GM23338 (cell line): ENCODE results near the gene MPEG1. TPM values are rescaled to one million over a fixed set of nuclear protein-coding genes. Genes with fewer than 3 reads are reported as not detected.

Experiments used
- ATAC-seq: fragments of 200-7000 bp; cut with Tn5 transposase; 3 replicates; pipeline ENCODE4 v1.9.1; 2020
- DNase-seq: peaks from one replicate; pipeline ENCODE4 v3.0.0-alpha.2; 2015; ENCODE audit warnings: low spot score
- H2AFZ ChIP-seq: fragments of 200-600 bp; sonication (generic); 2 replicates; pipeline ENCODE4 v1.8.0; 2016; ENCODE audit warnings: antibody characterized with exemption, mild to moderate bottlenecking, moderate library complexity
- H3F3A ChIP-seq: fragments of 200-600 bp; sonication (generic); replicated peaks from 2 replicates; pipeline ENCODE4 v1.8.0; 2017; ENCODE audit warnings: antibody characterized with exemption, mixed run types, low read depth
- H3K27ac ChIP-seq: fragments of 200-600 bp; sonication (generic); 2 replicates; pipeline ENCODE4 v1.6.1; 2016; ENCODE audit warnings: low read depth
- H3K27me3 ChIP-seq: fragments of 200-600 bp; sonication (generic); 2 replicates; pipeline ENCODE4 v1.8.0; 2016; ENCODE audit warnings: mild to moderate bottlenecking, mixed run types, moderate library complexity; ENCODE audit not compliant: insufficient read depth
- H3K36me3 ChIP-seq: fragments of 200-600 bp; sonication (generic); 2 replicates; pipeline ENCODE4 v1.8.0; 2016; ENCODE audit warnings: mild to moderate bottlenecking; ENCODE audit not compliant: insufficient read depth
- H3K4me1 ChIP-seq: fragments of 200-600 bp; sonication (generic); 2 replicates; pipeline ENCODE4 v1.8.0; 2016; ENCODE audit warnings: mild to moderate bottlenecking, moderate library complexity; ENCODE audit not compliant: insufficient read depth
- H3K4me2 ChIP-seq: fragments of 200-600 bp; sonication (generic); 2 replicates; pipeline ENCODE4 v1.7.1; 2017; ENCODE audit warnings: mixed run types
- H3K4me3 ChIP-seq: fragments of 200-600 bp; sonication (generic); 2 replicates; pipeline ENCODE4 v1.6.1; 2016; ENCODE audit warnings: mixed run types
- H3K79me2 ChIP-seq: fragments of 200-600 bp; sonication (generic); replicated peaks from 2 replicates; pipeline ENCODE4 v1.8.0; 2017; ENCODE audit warnings: mild to moderate bottlenecking; ENCODE audit not compliant: insufficient read depth
- H3K9me2 ChIP-seq: fragments of 200-600 bp; sonication (generic); 2 replicates; pipeline ENCODE4 v1.8.0; 2017; ENCODE audit not compliant: insufficient read depth
- H4K20me1 ChIP-seq: fragments of 200-600 bp; sonication (generic); replicated peaks from 2 replicates; pipeline ENCODE4 v1.8.0; 2017; ENCODE audit warnings: mild to moderate bottlenecking; ENCODE audit not compliant: insufficient read depth
- H3K27ac Mint-ChIP-seq: 2 replicates; pipeline ENCODE4 v1.8.0; 2020; ENCODE audit warnings: inconsistent platforms, mild to moderate bottlenecking, moderate library complexity, mixed read lengths
- H3K27me3 Mint-ChIP-seq: 3 replicates; pipeline ENCODE4 v1.8.0; 2022; ENCODE audit warnings: low read depth, mild to moderate bottlenecking, moderate library complexity, mixed read lengths, inconsistent platforms; ENCODE audit not compliant: insufficient read depth, poor library complexity
- H3K36me3 Mint-ChIP-seq: 3 replicates; pipeline ENCODE4 v1.8.0; 2021; ENCODE audit warnings: low read depth, mild to moderate bottlenecking, inconsistent platforms, moderate library complexity, mixed read lengths
- H3K4me1 Mint-ChIP-seq: 3 replicates; pipeline ENCODE4 v1.8.0; 2020; ENCODE audit warnings: mild to moderate bottlenecking, inconsistent platforms, mixed read lengths
- H3K4me3 Mint-ChIP-seq: 3 replicates; pipeline ENCODE4 v1.8.0; 2021; ENCODE audit warnings: moderate library complexity, mild to moderate bottlenecking, inconsistent platforms, mixed read lengths
- H3K9me3 Mint-ChIP-seq: 3 replicates; pipeline ENCODE4 v1.8.0; 2020; ENCODE audit warnings: moderate library complexity, mild to moderate bottlenecking, inconsistent platforms, mixed read lengths
- EZH2 ChIP-seq: fragments of 200-600 bp; sonication (generic); IDR thresholded peaks from one replicate; pipeline ENCODE4 v1.8.0; 2017; ENCODE audit warnings: antibody characterized with exemption, mild to moderate bottlenecking, low read depth; ENCODE audit not compliant: unreplicated experiment
- EZH2phosphoT487 ChIP-seq: fragments of 200-600 bp; sonication (generic); IDR thresholded peaks from one replicate; pipeline ENCODE4 v1.8.1; 2018; ENCODE audit warnings: antibody characterized with exemption; ENCODE audit not compliant: unreplicated experiment
- JUNB ChIP-seq: IDR thresholded peaks from one replicate; pipeline ENCODE4 v1.6.1; 2016; ENCODE audit warnings: antibody characterized with exemption; ENCODE audit not compliant: unreplicated experiment
- NANOG ChIP-seq: IDR thresholded peaks from 2 replicates; pipeline ENCODE4 v1.6.1; 2016; ENCODE audit warnings: antibody characterized with exemption, borderline replicate concordance
- STAT1 ChIP-seq: IDR thresholded peaks from one replicate; pipeline ENCODE4 v1.6.1; 2016; ENCODE audit warnings: antibody characterized with exemption; ENCODE audit not compliant: unreplicated experiment
- ZNF331 ChIP-seq: fragments of 250-450 bp; sonication (Bioruptor Pico); IDR thresholded peaks from 2 replicates; pipeline ENCODE4 v1.5.0; 2020; ENCODE audit warnings: low read depth, mild to moderate bottlenecking, moderate library complexity
- polyA plus RNA-seq: library from polyadenylated mRNA; unstranded; fragments of >200 nt; fragmentation: Nextera tagmentation; extraction: Ambion mirVana; gene quantifications from 2 replicates; pipeline ENCODE4 v1.2.1, GENCODE V29; 2016
- total RNA-seq: library from RNA; depleted of rRNA; stranded (reverse); fragments of >200 nt; shearing (Covaris generic); gene quantifications from 2 replicates; pipeline ENCODE4 v1.2.3, GENCODE V29; 2014
- TF ChIP-seq, protein P1 (sequence below): IDR thresholded peaks from one replicate; pipeline ENCODE4 v1.6.1; 2018; ENCODE audit warnings: antibody characterized with exemption; ENCODE audit not compliant: unreplicated experiment
- TF ChIP-seq, protein P2 (sequence below): IDR thresholded peaks from 2 replicates; pipeline ENCODE4 v1.6.1; 2016; ENCODE audit warnings: antibody characterized with exemption
- TF ChIP-seq, protein P3 (sequence below): fragments of 250-450 bp; sonication (Bioruptor Pico); IDR thresholded peaks from 2 replicates; pipeline ENCODE4 v1.5.0; 2020; ENCODE audit warnings: mild to moderate bottlenecking, moderate library complexity

Gene MPEG1
- total and polyA plus RNA-seq, 2 experiments from 2014 or later, result not detected

DNA sequence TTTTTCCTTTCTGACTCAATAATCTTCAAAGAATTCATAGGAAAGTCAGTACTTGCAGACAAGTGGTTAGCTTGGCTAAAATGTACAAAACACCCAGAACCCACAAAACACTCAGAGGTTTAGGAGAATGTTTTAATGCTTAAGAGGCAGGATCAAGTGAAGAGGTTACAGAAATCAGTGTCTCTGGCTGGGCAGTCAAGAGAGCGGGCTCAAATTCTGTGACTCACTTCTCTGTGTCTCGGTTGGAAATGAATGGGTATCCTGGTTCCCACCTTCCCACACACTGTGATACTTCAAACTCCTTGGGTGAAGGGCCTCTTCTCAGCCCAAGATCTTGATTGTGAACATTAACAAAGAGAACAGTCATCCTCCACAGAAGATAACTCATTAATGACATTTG is 3.8 kb downstream of the MPEG1 start:
- no peak overlapping the region for H3K27ac Mint-ChIP-seq

More for the DNA sequence above, 3.8 kb downstream of the MPEG1 start:
- H3K4me1 Mint-ChIP-seq, result peaks cover 6% of the 10 kb centered on the region; the same call in 2 of the 3 replicates
- DNase-seq (no peak), ATAC-seq (no peak)
- Histone ChIP-seq H3K4me3 (no peak overlapping the region), H3K4me1 (peaks cover 4% of the 10 kb centered on the region; the same call in 1 of the 2 replicates), H3K4me2 (no peak overlapping the region), H3K79me2 (no peaks in the 10 kb centered on the region), H3K9me2 (peaks cover 3% of the 10 kb centered on the region; the same call in 1 of the 2 replicates), H3K27me3 (no peaks in the 10 kb centered on the region), H2AFZ (no peak overlapping the region), H3F3A (no peaks in the 10 kb centered on the region), H3K36me3 (no peaks in the 10 kb centered on the region), H3K27ac (no peak overlapping the region), H4K20me1 (no peaks in the 10 kb centered on the region; the same call in 1 of the 2 replicates)
- H3K27me3 Mint-ChIP-seq, result peaks cover 13% of the 10 kb centered on the region
- no peaks in the 10 kb centered on the region; the same call in 1 of the 3 replicates for H3K9me3 Mint-ChIP-seq
- no peak overlapping the region for H3K4me3 Mint-ChIP-seq
- TF ChIP-seq, protein P1, sequence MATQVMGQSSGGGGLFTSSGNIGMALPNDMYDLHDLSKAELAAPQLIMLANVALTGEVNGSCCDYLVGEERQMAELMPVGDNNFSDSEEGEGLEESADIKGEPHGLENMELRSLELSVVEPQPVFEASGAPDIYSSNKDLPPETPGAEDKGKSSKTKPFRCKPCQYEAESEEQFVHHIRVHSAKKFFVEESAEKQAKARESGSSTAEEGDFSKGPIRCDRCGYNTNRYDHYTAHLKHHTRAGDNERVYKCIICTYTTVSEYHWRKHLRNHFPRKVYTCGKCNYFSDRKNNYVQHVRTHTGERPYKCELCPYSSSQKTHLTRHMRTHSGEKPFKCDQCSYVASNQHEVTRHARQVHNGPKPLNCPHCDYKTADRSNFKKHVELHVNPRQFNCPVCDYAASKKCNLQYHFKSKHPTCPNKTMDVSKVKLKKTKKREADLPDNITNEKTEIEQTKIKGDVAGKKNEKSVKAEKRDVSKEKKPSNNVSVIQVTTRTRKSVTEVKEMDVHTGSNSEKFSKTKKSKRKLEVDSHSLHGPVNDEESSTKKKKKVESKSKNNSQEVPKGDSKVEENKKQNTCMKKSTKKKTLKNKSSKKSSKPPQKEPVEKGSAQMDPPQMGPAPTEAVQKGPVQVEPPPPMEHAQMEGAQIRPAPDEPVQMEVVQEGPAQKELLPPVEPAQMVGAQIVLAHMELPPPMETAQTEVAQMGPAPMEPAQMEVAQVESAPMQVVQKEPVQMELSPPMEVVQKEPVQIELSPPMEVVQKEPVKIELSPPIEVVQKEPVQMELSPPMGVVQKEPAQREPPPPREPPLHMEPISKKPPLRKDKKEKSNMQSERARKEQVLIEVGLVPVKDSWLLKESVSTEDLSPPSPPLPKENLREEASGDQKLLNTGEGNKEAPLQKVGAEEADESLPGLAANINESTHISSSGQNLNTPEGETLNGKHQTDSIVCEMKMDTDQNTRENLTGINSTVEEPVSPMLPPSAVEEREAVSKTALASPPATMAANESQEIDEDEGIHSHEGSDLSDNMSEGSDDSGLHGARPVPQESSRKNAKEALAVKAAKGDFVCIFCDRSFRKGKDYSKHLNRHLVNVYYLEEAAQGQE, result no peak
- TF ChIP-seq EZH2, result no peak
- TF ChIP-seq, protein P2, sequence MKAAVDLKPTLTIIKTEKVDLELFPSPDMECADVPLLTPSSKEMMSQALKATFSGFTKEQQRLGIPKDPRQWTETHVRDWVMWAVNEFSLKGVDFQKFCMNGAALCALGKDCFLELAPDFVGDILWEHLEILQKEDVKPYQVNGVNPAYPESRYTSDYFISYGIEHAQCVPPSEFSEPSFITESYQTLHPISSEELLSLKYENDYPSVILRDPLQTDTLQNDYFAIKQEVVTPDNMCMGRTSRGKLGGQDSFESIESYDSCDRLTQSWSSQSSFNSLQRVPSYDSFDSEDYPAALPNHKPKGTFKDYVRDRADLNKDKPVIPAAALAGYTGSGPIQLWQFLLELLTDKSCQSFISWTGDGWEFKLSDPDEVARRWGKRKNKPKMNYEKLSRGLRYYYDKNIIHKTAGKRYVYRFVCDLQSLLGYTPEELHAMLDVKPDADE, result no peak
- TF ChIP-seq EZH2phosphoT487, result no peak
- TF ChIP-seq ZNF331 (CRISPR knock-in tag), result no peak
- TF ChIP-seq, protein P3, sequence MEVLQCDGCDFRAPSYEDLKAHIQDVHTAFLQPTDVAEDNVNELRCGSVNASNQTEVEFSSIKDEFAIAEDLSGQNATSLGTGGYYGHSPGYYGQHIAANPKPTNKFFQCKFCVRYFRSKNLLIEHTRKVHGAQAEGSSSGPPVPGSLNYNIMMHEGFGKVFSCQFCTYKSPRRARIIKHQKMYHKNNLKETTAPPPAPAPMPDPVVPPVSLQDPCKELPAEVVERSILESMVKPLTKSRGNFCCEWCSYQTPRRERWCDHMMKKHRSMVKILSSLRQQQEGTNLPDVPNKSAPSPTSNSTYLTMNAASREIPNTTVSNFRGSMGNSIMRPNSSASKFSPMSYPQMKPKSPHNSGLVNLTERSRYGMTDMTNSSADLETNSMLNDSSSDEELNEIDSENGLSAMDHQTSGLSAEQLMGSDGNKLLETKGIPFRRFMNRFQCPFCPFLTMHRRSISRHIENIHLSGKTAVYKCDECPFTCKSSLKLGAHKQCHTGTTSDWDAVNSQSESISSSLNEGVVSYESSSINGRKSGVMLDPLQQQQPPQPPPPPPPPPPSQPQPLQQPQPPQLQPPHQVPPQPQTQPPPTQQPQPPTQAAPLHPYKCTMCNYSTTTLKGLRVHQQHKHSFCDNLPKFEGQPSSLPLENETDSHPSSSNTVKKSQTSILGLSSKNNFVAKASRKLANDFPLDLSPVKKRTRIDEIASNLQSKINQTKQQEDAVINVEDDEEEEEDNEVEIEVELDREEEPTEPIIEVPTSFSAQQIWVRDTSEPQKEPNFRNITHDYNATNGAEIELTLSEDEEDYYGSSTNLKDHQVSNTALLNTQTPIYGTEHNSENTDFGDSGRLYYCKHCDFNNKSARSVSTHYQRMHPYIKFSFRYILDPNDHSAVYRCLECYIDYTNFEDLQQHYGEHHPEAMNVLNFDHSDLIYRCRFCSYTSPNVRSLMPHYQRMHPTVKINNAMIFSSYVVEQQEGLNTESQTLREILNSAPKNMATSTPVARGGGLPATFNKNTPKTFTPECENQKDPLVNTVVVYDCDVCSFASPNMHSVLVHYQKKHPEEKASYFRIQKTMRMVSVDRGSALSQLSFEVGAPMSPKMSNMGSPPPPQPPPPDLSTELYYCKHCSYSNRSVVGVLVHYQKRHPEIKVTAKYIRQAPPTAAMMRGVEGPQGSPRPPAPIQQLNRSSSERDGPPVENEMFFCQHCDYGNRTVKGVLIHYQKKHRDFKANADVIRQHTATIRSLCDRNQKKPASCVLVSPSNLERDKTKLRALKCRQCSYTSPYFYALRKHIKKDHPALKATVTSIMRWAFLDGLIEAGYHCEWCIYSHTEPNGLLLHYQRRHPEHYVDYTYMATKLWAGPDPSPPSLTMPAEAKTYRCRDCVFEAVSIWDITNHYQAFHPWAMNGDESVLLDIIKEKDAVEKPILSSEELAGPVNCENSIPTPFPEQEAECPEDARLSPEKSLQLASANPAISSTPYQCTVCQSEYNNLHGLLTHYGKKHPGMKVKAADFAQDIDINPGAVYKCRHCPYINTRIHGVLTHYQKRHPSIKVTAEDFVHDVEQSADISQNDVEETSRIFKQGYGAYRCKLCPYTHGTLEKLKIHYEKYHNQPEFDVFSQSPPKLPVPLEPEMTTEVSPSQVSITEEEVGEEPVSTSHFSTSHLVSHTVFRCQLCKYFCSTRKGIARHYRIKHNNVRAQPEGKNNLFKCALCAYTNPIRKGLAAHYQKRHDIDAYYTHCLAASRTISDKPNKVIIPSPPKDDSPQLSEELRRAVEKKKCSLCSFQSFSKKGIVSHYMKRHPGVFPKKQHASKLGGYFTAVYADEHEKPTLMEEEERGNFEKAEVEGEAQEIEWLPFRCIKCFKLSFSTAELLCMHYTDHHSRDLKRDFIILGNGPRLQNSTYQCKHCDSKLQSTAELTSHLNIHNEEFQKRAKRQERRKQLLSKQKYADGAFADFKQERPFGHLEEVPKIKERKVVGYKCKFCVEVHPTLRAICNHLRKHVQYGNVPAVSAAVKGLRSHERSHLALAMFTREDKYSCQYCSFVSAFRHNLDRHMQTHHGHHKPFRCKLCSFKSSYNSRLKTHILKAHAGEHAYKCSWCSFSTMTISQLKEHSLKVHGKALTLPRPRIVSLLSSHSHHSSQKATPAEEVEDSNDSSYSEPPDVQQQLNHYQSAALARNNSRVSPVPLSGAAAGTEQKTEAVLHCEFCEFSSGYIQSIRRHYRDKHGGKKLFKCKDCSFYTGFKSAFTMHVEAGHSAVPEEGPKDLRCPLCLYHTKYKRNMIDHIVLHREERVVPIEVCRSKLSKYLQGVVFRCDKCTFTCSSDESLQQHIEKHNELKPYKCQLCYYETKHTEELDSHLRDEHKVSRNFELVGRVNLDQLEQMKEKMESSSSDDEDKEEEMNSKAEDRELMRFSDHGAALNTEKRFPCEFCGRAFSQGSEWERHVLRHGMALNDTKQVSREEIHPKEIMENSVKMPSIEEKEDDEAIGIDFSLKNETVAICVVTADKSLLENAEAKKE (CRISPR knock-in tag), result no peak
- no peak for TF ChIP-seq NANOG
- TF ChIP-seq STAT1, result no peak
- TF ChIP-seq JUNB, result no peak
- peaks cover 28% of the 10 kb centered on the region for H3K36me3 Mint-ChIP-seq
